RWPE1 (cell line): ENCODE results near the gene HLA-B.

Experiments
- CTCF ChIA-PET: fragments of 350-600 bp; sonication (Branson Sonifier 250); formaldehyde crosslinking; extraction: SDS; loops from one replicate; lab custom pipeline; 2021; lab: Yijun Ruan, JAX
- POLR2A ChIA-PET: fragments of 400-600 bp; formaldehyde crosslinking; extraction: SDS; loops from one replicate; lab custom pipeline; 2020; ENCODE audit warnings: antibody characterized with exemption; ENCODE audit not compliant: low non-redundant PET; lab: Yijun Ruan, JAX
- DNase-seq: peaks from one replicate; pipeline ENCODE4 v3.0.0; 2012; ENCODE audit warnings: low spot score
- H3K27ac ChIP-seq: fragments of 450-650 bp; 2 replicates; pipeline ENCODE4 v1.5.1; 2017
- CTCF ChIP-seq: fragments of 450-650 bp; conservative IDR thresholded peaks from 2 replicates; pipeline ENCODE4 v1.5.1; 2017; ENCODE audit warnings: low read depth, mild to moderate bottlenecking

HLA-B gene

GRCh38 chr6:31386099-31386498 lies 29.1 kb upstream of the HLA-B start:
- ChIA-PET CTCF (interaction anchor here (1.1 kb wide), 1 partner anchor 19 kb away, joined by 3 read pairs; no protein-coding TSS in a partner anchor), POLR2A (no interaction called here)
- TF ChIP-seq CTCF = no peak
- H3K27ac ChIP-seq = no peak overlapping the region
- no peak for DNase-seq

DNA sequence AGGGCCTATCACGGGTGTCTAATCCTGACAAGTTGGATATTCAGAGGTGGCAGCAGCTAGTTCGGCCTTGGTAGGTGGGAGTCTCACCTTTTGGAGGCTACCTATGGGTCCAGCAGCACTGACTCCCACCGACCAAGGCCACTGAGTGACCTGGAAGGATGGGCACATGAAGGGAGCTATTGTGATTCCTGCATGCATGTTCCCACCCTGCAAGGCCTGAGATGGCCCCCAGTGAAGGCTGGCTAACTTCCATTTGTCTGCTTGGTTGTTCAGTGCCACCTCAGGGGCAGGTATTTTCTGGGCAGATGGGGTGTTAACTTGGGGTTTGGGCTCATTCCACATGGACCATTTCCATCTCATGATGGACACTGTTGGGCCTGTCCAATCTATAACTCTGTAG lies 28.1 kb upstream of the HLA-B start:
- no peak for DNase-seq
- POLR2A ChIA-PET = no interaction called here
- CTCF ChIA-PET = no interaction called here
- TF ChIP-seq CTCF = no peak
- H3K27ac ChIP-seq = no peak overlapping the region

DNA sequence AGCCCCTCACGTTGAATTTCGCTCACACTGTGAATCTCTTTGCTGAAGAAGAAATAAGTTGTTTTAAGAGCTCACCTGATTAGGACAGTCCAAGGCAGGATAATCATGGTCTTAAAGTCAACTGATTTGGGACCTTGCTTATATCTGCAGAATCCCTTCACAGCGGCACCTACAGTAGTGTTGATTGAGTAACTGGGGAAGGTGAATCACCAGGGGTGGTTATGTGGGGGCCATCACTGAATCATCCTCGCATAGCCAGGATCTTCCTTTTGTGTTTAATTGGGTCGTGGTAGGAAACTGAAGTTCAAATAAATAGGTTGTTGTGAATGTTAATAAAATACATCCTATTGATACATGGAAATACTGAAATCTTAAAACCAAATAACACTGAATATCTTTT lies 26.2 kb upstream of the HLA-B start:
- DNase-seq = peak; percentile 86
- CTCF ChIA-PET = no interaction called here
- no peak overlapping the region for H3K27ac ChIP-seq
- POLR2A ChIA-PET = no interaction called here
- TF ChIP-seq CTCF = no peak

DNA sequence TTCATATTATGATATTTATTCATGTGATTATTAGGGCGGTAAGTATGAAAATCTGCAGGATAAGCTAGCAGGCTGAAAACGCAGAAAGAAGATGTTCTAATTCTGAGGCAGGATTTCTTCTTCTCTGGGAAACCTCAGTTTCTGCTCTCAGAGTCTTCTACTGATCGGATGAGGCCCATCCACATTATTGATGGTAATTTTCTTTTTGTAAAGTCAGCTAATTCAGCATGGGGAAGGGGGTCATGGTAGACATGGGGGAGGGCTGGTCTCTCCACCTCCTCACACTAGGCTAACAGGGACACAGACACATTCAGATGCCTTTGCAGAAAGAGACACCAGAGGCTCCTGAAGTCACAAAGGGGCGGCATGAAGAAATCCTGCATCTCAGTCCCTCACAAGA lies 24.7 kb upstream of the HLA-B start:
- ChIA-PET CTCF (interaction anchor here (2.3 kb wide), 1 partner anchor 15 kb away, joined by 10 read pairs; no protein-coding TSS in a partner anchor), POLR2A (no interaction called here)
- H3K27ac ChIP-seq = no peak overlapping the region
- DNase-seq = no peak
- no peak for TF ChIP-seq CTCF

DNA sequence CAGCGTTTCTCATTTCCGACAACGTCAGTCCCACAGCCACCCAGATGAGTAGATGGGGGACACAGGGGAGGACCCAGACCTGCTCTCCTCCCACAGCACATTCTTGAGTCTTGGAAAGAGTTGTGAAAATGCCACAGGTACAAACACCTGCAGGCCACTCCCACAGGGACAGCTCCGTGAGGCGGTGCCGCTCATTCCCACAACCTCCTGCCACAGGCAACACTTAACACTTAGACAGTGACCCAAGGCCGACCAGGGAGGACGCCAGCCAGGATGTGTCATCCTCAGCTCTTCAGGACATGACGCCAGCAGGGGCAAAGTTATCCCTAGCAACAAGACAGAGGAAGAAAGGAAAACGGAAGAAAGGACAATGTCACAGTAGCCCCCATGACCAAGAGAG lies 22.9 kb upstream of the HLA-B start:
- ChIA-PET CTCF (interaction anchor here (2.3 kb wide), 1 partner anchor 13 kb away, joined by 10 read pairs; no protein-coding TSS in a partner anchor), POLR2A (no interaction called here)
- H3K27ac ChIP-seq = no peak overlapping the region
- no peak for TF ChIP-seq CTCF
- no peak for DNase-seq

GRCh38 chr6:31378721-31379103 lies 21.7 kb upstream of the HLA-B start:
- no peak overlapping the region for H3K27ac ChIP-seq
- TF ChIP-seq CTCF = no peak
- ChIA-PET CTCF (no interaction called here), POLR2A (no interaction called here)
- DNase-seq = no peak
